Measurements from ENCODE around the gene DIS3L2. TPM values are rescaled to one million over a fixed set of nuclear protein-coding genes. Genes with fewer than 3 reads are reported as not detected.
A peak's percentile ranks its signal among the peaks of the same experiment; 100 is the strongest.

DIS3L2 gene
- total RNA-seq, 1 donor: 30.7 TPM

DNA sequence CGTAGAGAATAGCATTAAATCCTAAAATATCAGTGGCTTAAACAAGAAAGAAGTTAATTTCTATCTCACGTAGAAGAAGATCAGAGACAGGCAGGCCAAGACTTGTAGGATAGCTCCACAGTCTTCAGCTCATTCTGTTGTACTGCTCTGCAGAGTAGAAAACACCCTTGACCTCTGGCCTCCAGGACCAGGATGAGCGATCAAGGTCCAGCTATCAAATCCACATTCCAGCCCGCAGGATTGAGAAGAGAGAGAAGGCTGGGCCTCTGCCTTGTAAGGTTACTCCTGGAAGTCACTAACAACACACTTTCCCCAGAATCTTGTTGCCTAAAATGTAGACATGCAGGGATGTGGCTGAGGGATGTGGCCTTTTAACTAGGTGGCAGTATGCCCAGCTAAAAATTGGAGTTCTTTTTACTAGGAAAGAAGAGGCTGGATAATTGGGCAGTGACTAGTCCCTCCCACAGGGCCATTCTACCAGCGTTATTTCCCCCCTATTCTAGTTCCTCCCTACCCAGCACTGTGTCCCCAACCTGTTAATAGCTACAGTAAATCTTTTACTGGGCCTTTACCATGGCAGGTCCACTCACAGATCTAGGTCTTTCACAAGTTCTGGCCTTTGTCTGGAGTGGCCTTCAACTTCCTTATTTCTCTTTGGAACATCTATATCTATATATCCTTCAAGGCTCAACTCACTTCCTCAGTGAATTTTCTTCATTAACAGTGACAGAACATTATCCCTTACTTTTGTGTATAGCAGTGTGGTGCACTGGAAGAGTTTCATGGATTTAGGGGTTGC lies 165.0 kb downstream of the DIS3L2 start:
- no peak overlapping the region for H3K4me3 ChIP-seq (ENCODE audit: low read depth, low read length)
- DNase-seq (ENCODE audit: low read depth): no peak
- no peak for TF ChIP-seq CTCF (IDR thresholded peaks at IDR 0.05; ENCODE audit: insufficient read depth, low read depth, low read length)

GRCh38 chr2:232129483-232129882 lies 168.0 kb downstream of the DIS3L2 start:
- no peak for TF ChIP-seq CTCF (IDR thresholded peaks at IDR 0.05; ENCODE audit: insufficient read depth, low read depth, low read length)
- DNase-seq (ENCODE audit: low read depth): no peak
- H3K4me3 ChIP-seq (ENCODE audit: low read depth, low read length): no peak overlapping the region

DNA sequence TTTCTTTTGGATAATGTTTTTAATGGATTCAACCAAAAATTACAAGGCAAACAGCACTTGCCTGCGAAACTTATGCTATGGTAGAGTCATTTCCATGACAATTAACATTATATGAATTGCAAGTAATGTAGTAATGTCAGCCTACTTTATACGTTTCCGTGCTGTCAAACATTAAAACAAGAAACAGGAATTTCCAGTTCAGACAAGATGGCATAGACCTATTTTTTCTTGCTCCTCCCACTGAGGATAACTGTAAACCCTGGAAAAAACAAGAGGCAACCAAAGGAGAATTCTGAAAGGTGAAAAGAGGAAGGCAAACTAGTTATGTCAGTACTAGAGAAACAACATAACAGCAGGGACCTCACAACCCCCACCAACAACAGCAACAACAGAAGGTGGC lies 170.7 kb downstream of the DIS3L2 start:
- TF ChIP-seq CTCF (IDR thresholded peaks at IDR 0.05; ENCODE audit: insufficient read depth, low read depth, low read length): no peak
- DNase-seq (ENCODE audit: low read depth): no peak
- H3K4me3 ChIP-seq (ENCODE audit: low read depth, low read length): no peak overlapping the region

DNA sequence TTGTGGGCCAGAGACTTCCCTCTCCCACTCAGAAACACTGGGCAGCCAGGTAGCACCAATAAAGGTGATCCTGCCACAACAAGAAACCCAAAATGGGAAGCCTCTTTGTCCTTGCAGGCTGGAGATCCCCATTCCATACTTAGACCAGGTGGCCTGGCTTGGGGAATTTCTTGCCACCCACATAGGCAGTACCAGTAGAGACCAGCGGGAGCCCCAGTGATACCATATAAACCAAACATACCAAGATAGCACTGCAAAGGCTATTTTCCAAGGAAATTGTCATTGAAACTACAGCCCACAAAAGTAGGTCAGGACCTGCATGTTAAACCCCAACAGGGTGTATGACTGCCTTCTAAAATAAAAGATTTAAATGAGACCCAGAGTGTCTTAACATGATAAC lies 171.6 kb downstream of the DIS3L2 start:
- H3K4me3 ChIP-seq (ENCODE audit: low read depth, low read length): no peak overlapping the region
- no peak for DNase-seq (ENCODE audit: low read depth)
- TF ChIP-seq CTCF (IDR thresholded peaks at IDR 0.05; ENCODE audit: insufficient read depth, low read depth, low read length): peak; percentile 27

DNA sequence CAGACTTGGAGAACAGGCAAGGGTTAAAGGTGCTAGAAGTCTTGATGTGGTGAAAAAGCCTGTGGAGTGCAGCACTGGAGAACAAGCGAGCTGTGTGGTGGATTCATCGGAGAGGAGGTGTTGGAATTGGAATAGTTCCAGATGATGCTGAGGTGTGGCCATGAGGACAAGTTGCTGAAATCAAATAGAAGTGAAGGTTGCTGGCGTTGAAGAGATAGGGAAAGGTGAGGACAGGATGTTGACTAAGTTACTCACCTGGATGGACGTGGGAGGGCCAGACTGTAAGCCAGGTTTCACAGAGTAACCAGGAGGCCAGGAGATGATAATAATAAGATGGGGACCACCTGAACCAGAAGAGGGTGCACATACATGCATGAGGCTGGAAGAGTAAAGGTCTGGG lies 173.4 kb downstream of the DIS3L2 start:
- no peak for TF ChIP-seq CTCF (IDR thresholded peaks at IDR 0.05; ENCODE audit: insufficient read depth, low read depth, low read length)
- no peak for DNase-seq (ENCODE audit: low read depth)
- H3K4me3 ChIP-seq (ENCODE audit: low read depth, low read length): no peak overlapping the region

- no peak overlapping the region for H3K4me3 ChIP-seq (ENCODE audit: low read depth, low read length)
- no peak for DNase-seq (ENCODE audit: low read depth)
- no peak for TF ChIP-seq CTCF (IDR thresholded peaks at IDR 0.05; ENCODE audit: insufficient read depth, low read depth, low read length)
Measured at GRCh38 chr2:232137356-232138147, 176.0 kb downstream of the DIS3L2 start.

Measured in fibroblast of villous mesenchyme (primary cell).